HG02943 (cell line): ENCODE measurements around the gene CEP97.

Experiments
- ATAC-seq: cut with Tn5 transposase; IDR thresholded peaks from one replicate; pipeline ENCODE4 v1.9.1; 2021; ENCODE audit warnings: mild to moderate bottlenecking, low read depth, moderate library complexity; ENCODE audit not compliant: unreplicated experiment

Gene CEP97

GRCh38 chr3:101810022-101810418 lies 85.6 kb downstream of the CEP97 start:
- no peak for ATAC-seq

DNA sequence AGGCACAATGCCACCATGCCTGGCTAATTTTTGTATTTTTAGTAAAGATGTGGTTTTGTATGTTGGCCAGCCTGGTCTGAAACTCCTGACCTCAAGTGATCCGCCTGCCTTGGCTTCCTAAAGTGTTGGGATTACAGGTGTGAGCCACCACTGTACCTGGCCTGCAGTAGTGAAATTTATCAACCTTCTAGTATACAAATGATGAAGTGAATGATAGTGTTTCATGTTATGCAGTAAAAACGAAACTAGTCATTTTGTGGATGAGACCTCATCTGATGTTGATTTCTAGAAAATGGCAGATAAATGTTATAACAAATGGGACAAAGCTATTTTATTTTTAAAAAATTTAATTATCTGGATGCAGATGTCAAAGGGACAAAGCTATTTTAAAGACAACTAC lies 87.5 kb downstream of the CEP97 start:
- ATAC-seq, result no peak

DNA sequence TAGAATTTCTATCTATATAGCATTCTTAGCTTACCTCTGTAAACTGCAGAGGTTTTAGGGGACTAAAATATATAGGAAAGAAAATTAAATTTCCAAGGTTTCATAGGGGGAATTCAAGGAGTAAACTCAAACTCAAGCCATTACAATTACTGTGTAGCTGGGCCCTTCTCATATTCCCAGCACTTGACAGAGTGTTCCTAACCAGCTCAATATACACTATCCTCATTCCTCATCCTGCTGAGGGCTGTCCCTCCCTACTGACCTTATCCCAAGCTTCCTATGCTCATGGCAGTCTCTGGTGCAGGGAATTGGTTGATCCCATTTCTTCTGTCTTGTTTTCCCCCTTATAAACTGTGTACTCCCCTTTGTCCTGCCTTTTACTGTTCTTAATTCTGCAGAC lies 88.5 kb downstream of the CEP97 start:
- ATAC-seq, result no peak

DNA sequence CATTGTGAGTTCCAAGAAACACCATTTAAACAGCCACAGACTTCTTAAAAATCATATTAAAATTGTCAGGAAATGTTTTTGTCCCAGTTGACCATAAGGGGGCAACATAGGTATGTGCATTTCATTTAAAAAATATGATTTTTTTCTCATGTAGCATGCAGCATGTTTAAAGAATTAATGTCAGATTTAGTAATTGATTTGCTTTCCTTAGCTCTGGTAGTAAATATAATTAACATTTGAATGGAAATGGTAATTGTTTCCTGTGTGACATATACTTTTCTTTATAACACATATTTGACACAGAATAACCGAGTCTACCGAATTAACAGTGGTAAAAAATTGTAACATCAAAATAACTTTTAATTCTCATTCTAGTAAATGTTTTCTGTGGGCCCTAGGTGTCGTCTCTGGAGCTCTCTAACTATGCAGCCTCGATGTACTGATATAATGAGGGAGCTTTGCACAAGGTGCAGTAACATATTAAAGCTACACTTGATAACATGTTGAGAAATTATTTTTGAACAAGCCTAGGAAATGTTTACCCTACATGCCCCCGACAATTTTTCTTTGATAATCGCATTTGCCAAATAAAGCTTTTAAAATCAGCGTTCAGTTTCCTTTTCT lies 89.5 kb downstream of the CEP97 start:
- ATAC-seq, result no peak

DNA sequence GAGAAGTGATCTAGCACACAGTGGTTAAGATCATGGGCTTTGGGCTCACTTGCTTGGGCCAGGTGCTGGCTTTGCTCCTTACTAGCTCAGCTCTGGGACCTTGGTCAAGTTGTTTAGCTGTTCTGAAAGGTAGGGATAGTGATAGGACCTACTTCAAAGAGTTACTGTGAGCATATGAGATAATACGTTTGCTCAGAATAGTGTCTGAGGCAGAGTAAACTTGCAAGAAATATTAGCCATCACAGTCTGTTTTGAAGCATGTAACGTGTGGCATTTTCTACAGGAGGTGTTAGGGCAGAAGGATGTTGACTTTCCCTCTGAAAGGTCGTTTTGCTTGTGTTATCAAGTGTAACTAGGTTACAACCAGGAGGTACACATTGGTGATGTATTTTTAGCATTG lies 90.4 kb downstream of the CEP97 start:
- ATAC-seq, result no peak

DNA sequence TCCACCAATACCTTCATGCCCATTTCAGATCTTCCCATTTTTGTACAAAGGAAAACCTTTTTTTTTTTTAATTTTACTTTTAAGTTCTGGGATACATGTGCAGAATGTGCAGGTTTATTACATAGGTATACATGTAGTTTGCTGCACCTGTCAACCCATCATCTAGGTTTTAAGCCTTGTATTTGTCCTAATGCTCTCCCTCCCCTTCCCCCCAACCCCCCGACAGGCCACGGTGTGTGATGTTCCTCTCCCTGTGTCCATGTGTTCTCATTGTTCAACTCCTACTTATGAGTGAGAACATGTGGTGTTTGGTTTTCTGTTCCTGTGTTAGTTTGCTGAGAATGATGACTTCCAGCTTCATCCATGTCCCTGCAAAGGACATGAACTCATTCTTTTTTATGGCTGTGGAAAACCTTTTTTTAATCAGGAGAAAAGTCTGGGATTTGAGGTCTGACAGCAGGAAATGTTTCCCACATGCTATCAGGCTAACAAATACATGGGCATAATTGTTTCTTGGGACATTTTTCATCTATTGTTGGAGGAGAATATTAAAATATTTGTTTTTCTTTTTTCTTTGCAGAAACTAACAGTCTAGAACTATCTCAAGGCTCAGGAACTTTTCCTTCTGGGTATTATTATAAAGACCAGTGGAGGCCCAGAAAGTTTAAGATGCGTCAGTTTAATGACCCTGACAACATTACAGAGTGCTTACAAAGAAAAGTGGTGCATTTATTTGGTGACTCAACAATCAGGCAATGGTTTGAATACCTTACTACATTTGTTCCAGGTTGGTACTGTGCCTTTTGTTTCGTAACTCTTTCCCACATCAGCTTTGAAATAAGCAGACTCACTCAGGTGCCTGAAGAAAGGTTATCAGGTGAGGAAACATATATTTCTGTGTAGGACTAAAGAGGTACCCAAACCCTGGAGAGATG lies 92.1 kb downstream of the CEP97 start:
- ATAC-seq, result no peak

GRCh38 chr3:101817992-101818391 lies 93.6 kb downstream of the CEP97 start:
- no peak for ATAC-seq

GRCh38 chr3:101819649-101820206 lies 95.3 kb downstream of the CEP97 start:
- ATAC-seq, result no peak
